K562 (cell line): ENCODE data around the gene TAS2R20.

Experiments
- EP300 ChIP-seq: IDR thresholded peaks from 2 replicates; pipeline ENCODE4 v1.6.1; 2012; ENCODE audit warnings: low read length, improper control_type of control experiment
- EZH2 ChIP-seq: IDR thresholded peaks from 2 replicates; pipeline ENCODE4 v1.6.1; 2012; ENCODE audit warnings: low read depth, mild to moderate bottlenecking, inconsistent platforms, low read length, borderline replicate concordance
- KDM5B ChIP-seq: fragments of 200-600 bp; sonication (generic); IDR thresholded peaks from 2 replicates; pipeline ENCODE4 v1.6.1; 2012; ENCODE audit warnings: low read depth, mild to moderate bottlenecking, moderate library complexity, low read length, control low read depth, inconsistent platforms; ENCODE audit not compliant: insufficient replicate concordance
- MTF1 ChIP-seq: fragments of 250-450 bp; sonication (Bioruptor Pico); IDR thresholded peaks from 2 replicates; pipeline ENCODE4 v1.9.0; 2021; ENCODE audit warnings: moderate library complexity, mild to moderate bottlenecking, inconsistent platforms, borderline replicate concordance
- NCOA6 ChIP-seq: fragments of 450-650 bp; IDR thresholded peaks from 2 replicates; pipeline ENCODE4 v1.6.1; 2017; ENCODE audit warnings: mild to moderate bottlenecking
- SMARCC2 ChIP-seq: fragments of 450-650 bp; IDR thresholded peaks from 2 replicates; pipeline ENCODE4 v1.6.1; 2017; ENCODE audit warnings: antibody characterized with exemption, moderate library complexity, mild to moderate bottlenecking, low read depth
- SP1 ChIP-seq: sonication (generic); formaldehyde crosslinking; IDR thresholded peaks from 2 replicates; pipeline ENCODE4 v1.8.1; 2022; ENCODE audit warnings: mild to moderate bottlenecking, missing genetic modification reagents
- ZBTB17 ChIP-seq: fragments of 450-650 bp; formaldehyde crosslinking; IDR thresholded peaks from 2 replicates; pipeline ENCODE4 v1.4.0; 2020; ENCODE audit warnings: mild to moderate bottlenecking
- ZNF282 ChIP-seq: sonication (generic); formaldehyde crosslinking; IDR thresholded peaks from 2 replicates; pipeline ENCODE4 v1.8.1; 2023; ENCODE audit warnings: missing genetic modification reagents
- ZNF551 ChIP-seq: fragments of 250-450 bp; sonication (Bioruptor Pico); IDR thresholded peaks from 2 replicates; pipeline ENCODE4 v1.5.0; 2021; ENCODE audit warnings: mild to moderate bottlenecking, moderate library complexity
- TF ChIP-seq, protein P1 (sequence below), 3 experiments: IDR thresholded peaks in 2 of 3; conservative IDR thresholded peaks in 1 of 3; 2 replicates each; pipeline ENCODE4 v1.5.1; 2011 to 2012; ENCODE audit warnings: low read length in 3 of 3, mild to moderate bottlenecking in 3 of 3, control low read depth in 2 of 3, improper control_type of control experiment in 1 of 3, inconsistent platforms in 1 of 3, low read depth in 1 of 3, mixed read lengths in 1 of 3, moderate library complexity in 1 of 3; ENCODE audit not compliant: insufficient read depth in 2 of 3
- TF ChIP-seq, protein P2 (sequence below): sonication (generic); formaldehyde crosslinking; IDR thresholded peaks from 2 replicates; pipeline ENCODE4 v1.8.1; 2023; ENCODE audit warnings: mild to moderate bottlenecking, missing genetic modification reagents

DNA sequence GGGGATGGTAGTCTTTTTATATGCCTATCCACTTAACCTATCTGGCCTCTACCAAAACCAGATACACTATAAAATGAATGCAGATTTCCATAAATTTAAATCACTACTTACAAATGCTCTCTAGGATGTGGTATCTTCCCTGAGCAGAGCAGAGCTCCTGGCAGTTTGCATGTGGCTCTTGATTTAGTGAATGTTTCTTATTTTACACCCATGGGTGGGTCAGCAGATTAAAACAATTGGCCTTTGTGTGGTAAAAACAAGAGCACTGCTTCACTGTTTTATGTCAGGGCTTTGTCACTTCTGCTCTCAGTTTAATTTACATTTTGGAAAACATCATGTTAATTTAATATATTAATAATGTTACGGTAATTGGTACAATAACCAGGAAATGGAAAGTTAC, 18.8 kb upstream of the TAS2R20 start:
- TF ChIP-seq EZH2: no peak
- TF ChIP-seq, protein P1, sequence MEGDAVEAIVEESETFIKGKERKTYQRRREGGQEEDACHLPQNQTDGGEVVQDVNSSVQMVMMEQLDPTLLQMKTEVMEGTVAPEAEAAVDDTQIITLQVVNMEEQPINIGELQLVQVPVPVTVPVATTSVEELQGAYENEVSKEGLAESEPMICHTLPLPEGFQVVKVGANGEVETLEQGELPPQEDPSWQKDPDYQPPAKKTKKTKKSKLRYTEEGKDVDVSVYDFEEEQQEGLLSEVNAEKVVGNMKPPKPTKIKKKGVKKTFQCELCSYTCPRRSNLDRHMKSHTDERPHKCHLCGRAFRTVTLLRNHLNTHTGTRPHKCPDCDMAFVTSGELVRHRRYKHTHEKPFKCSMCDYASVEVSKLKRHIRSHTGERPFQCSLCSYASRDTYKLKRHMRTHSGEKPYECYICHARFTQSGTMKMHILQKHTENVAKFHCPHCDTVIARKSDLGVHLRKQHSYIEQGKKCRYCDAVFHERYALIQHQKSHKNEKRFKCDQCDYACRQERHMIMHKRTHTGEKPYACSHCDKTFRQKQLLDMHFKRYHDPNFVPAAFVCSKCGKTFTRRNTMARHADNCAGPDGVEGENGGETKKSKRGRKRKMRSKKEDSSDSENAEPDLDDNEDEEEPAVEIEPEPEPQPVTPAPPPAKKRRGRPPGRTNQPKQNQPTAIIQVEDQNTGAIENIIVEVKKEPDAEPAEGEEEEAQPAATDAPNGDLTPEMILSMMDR (IDR thresholded peaks at IDR 0.05 in 2 of 3, conservative IDR thresholded peaks at IDR 0.05 in 1 of 3; ENCODE audit: insufficient read depth in 2 of 3, low read depth in 1 of 3, low read length in 3 of 3): no peak
- no peak for TF ChIP-seq EP300
- TF ChIP-seq, protein P2, sequence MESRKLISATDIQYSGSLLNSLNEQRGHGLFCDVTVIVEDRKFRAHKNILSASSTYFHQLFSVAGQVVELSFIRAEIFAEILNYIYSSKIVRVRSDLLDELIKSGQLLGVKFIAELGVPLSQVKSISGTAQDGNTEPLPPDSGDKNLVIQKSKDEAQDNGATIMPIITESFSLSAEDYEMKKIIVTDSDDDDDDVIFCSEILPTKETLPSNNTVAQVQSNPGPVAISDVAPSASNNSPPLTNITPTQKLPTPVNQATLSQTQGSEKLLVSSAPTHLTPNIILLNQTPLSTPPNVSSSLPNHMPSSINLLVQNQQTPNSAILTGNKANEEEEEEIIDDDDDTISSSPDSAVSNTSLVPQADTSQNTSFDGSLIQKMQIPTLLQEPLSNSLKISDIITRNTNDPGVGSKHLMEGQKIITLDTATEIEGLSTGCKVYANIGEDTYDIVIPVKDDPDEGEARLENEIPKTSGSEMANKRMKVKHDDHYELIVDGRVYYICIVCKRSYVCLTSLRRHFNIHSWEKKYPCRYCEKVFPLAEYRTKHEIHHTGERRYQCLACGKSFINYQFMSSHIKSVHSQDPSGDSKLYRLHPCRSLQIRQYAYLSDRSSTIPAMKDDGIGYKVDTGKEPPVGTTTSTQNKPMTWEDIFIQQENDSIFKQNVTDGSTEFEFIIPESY (CRISPR knock-in tag): no peak
- TF ChIP-seq MTF1 (CRISPR knock-in tag): no peak
- TF ChIP-seq KDM5B: no peak
- TF ChIP-seq ZBTB17 (CRISPR knock-in tag): no peak
- no peak for TF ChIP-seq SMARCC2
- no peak for TF ChIP-seq SP1
- TF ChIP-seq ZNF282 (CRISPR knock-in tag): no peak
- TF ChIP-seq ZNF551: no peak
- TF ChIP-seq NCOA6: no peak
